Liver (tissue), 3 donors: ENCODE results near the gene PHTF1.

Experiments used
- EGR1 ChIP-seq, 2 donors: IDR thresholded peaks; 2 replicates each; pipeline ENCODE4 v1.6.1; 2016 to 2018; ENCODE audit warnings: antibody characterized with exemption in 2 of 2, low read depth in 2 of 2
- YY1 ChIP-seq: IDR thresholded peaks from 2 replicates; pipeline ENCODE4 v1.6.1; 2016; ENCODE audit warnings: antibody characterized with exemption, mild to moderate bottlenecking
- TF ChIP-seq, protein P1 (sequence below): fragments of 150-350 bp; IDR thresholded peaks from 2 replicates; pipeline ENCODE4 v1.5.1; 2017; ENCODE audit warnings: improper control_type of control experiment, low read depth, low read length; ENCODE audit not compliant: missing input control
- donor health status: healthy.
- donor health status: healthy.

- TF ChIP-seq EGR1 (IDR thresholded peaks at IDR 0.05; ENCODE audit: low read depth in 2 of 2) = no peak
- TF ChIP-seq YY1 = no peak
- TF ChIP-seq, protein P1, sequence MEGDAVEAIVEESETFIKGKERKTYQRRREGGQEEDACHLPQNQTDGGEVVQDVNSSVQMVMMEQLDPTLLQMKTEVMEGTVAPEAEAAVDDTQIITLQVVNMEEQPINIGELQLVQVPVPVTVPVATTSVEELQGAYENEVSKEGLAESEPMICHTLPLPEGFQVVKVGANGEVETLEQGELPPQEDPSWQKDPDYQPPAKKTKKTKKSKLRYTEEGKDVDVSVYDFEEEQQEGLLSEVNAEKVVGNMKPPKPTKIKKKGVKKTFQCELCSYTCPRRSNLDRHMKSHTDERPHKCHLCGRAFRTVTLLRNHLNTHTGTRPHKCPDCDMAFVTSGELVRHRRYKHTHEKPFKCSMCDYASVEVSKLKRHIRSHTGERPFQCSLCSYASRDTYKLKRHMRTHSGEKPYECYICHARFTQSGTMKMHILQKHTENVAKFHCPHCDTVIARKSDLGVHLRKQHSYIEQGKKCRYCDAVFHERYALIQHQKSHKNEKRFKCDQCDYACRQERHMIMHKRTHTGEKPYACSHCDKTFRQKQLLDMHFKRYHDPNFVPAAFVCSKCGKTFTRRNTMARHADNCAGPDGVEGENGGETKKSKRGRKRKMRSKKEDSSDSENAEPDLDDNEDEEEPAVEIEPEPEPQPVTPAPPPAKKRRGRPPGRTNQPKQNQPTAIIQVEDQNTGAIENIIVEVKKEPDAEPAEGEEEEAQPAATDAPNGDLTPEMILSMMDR = no peak
These were observed 101.7 kb downstream of the PHTF1 start for GRCh38 chr1:113657556-113658063.
